GM18520 (cell line): ENCODE measurements around the gene PEX6.

ENCODE experiments used
- ATAC-seq: cut with Tn5 transposase; IDR thresholded peaks from one replicate; pipeline ENCODE4 v1.9.1; 2021; ENCODE audit not compliant: unreplicated experiment

PEX6 gene

DNA sequence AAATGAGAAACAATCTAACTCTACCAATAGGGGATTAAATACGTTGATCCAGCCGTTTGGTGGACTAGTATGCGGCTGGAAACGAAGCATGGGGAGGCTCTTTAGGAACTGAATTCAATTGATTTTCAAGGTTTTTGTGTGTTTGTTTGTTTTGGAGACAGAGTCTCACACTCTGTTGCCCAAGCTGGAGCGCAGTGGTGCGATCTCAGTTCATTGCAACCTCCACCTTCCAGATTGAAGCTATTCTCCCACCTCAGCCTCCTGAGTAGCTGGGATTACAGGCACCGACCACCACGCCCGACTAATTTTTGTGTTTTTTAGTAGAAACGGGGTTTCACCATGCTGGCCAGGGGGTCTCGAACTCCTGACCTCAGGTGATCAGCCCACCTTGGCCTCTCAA lies 42.6 kb downstream of the PEX6 start:
- ATAC-seq, result no peak

GRCh38 chr6:42935322-42935721 lies 43.7 kb downstream of the PEX6 start:
- ATAC-seq, result no peak

- no peak for ATAC-seq
These were observed 45.8 kb downstream of the PEX6 start for GRCh38 chr6:42933205-42933604.

DNA sequence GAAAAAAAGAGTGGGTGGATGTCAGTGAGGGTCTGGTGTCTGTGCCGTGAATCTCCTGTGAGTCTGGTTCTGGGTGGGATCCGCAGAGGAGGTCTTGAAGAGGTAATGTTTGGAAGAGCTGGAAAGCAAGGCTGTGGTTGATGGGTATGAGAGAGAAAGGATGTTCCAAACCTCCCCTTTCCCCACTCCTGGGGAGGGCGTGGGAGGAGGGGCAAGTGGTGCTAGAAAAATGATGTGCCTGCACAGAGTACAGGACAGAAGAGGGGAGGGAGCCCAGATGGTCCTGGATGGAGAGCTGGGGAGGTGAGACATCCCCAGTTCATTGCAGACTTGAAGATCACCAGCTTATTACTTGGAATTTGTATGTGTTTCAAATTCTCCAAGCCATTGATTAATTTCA lies 46.6 kb downstream of the PEX6 start:
- ATAC-seq, result no peak

DNA sequence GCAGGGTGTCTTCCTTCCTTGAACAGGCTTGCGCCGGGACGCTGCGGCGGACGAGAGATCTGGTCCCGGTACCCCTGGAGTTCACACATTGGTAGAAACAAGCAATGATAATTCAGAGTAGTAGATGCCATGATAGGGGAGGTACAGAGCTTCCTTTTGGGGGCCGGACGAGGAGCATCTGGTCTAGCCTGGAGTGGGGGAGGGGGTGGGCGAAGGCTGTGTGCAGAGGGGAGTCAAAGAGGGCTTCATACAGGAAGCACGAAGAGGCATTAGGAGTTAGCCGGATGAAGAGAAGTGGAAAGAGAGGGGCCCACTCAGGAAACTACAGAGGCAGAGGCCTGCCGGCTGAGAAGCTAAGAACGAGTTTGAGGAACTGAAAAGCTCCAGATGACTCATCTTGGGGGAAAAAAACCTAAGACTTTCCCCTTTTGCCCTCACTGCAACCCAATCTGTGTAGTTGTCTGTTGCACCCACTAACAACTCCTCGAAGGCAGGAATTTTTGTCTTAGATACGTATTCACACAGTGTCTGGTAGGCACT lies 49.1 kb downstream of the PEX6 start:
- ATAC-seq, result peak; percentile 52

DNA sequence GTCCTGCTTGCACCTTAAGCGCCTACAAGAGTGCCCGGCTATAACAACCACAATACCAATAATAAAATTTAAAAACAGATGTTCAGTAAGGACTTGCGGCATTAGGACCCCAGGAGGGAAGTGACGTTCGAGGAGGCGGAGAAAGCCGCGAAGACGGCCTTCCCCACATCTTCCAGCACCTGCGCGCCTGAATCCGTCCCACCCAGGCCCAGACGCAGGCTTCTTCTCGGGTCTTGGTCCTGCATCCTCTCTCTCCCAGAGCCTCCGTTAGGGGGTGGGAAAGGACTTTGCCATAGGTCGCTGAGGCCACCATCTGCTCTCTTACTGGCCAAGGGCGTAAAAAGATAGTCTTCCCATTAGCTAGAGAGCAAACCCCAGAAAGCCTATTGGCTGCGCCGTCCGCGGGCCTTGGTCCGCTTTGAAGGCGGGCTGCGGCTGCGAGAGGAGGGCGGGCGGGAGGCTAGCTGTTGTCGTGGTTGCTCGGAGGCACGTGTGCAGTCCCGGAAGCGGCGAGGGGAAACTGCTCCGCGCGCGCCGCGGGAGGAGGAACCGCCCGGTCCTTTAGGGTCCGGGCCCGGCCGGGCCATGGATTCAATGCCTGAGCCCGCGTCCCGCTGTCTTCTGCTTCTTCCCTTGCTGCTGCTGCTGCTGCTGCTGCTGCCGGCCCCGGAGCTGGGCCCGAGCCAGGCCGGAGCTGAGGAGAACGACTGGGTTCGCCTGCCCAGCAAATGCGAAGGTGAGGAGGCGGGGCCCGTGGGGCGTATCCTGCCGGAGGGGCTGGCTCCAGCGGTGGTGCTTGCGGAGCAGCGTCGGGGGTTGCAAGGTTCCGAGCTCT lies 49.8 kb downstream of the PEX6 start, which contains the start of gene CNPY3:
Gene CNPY3 (plus strand): TSS at position 495 of the 835 bp plus-strand sequence. CDS start 91 bp downstream, at position 586.
- ATAC-seq, result peak; percentile 57

DNA sequence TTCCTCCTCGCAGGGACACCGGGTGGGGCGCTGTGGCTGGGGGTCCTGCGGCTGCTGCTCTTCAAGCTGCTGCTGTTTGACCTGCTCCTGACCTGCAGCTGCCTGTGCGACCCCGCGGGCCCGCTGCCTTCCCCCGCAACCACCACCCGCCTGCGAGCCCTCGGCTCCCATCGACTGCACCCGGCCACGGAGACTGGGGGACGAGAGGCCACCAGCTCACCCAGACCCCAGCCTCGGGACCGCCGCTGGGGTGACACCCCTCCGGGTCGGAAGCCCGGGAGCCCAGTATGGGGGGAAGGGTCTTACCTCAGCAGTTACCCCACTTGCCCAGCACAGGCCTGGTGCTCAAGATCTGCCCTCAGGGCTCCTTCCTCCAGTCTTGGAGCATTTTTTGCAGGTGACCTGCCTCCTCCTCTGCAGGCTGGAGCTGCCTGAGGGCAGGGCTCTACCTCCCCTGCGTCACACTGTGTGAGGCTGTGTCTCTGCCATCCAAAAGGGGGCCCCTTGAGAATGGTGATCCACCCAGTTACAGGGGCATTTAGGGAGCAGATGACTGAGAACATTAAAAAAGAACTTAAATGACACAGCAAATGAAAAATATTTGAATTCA lies 53.6 kb downstream of the PEX6 start:
- ATAC-seq, result no peak

- ATAC-seq, result no peak
These were observed 55.3 kb downstream of the PEX6 start for GRCh38 chr6:42923666-42924065.

- ATAC-seq, result no peak
These were observed 57.2 kb downstream of the PEX6 start for GRCh38 chr6:42921801-42922200.

DNA sequence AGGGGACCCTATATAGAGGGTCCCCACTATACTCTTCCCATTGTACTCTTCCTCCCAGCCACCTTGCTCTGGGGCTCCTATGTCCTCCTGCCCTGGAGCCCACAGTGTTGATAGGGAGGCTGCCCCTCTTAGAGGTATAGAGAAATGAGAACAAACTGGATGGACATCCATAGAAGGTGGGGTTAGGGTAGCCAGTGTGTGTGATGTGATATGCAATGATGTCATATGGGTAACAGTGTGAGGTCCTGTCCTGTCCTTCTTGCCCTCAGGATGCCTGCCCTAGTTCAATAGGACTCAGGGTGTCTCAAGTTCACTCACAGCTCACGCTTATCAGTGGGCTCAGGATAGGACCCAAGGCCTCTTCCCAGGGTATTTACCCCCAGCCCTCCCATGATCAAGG lies 62.7 kb downstream of the PEX6 start:
- ATAC-seq, result no peak

- no peak for ATAC-seq
These were observed 63.2 kb downstream of the PEX6 start, which contains the start of gene PTCRA for GRCh38 chr6:42915732-42916131. TSS of gene PTCRA (plus strand) at chr6:42916053. CDS start at chr6:42916070, 17 bp downstream.

DNA sequence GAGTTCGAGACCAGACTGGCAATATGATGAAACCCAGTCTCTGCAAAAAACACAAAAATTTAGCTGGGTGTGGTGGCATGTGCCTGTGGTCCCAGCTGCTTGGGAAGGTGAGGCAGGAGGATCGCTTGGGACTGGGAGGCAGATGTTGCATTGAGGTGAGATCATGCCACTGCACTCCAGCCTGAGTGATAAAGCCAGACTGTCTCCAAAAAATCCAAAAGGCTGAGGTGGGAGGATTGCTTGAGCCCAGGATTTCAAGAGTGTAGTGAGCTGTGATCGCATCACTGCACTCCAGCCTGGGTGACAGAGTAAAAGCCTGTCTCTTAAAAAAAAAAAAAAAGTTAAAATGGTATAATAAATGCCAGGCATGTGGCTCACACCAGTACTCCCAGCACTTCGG lies 64.4 kb downstream of the PEX6 start:
- ATAC-seq, result no peak
